ENCODE measurements around the gene ASAP2. TPM values are rescaled to one million over a fixed set of nuclear protein-coding genes. Genes with fewer than 3 reads are reported as not detected.

The ASAP2 gene
- total and polyA plus RNA-seq, 9 of the 15 experiments (the other 6 are each of a cell fraction or from before 2014, with no cell fraction given): 0.06 to 4.3 (median 3.1) TPM

DNA sequence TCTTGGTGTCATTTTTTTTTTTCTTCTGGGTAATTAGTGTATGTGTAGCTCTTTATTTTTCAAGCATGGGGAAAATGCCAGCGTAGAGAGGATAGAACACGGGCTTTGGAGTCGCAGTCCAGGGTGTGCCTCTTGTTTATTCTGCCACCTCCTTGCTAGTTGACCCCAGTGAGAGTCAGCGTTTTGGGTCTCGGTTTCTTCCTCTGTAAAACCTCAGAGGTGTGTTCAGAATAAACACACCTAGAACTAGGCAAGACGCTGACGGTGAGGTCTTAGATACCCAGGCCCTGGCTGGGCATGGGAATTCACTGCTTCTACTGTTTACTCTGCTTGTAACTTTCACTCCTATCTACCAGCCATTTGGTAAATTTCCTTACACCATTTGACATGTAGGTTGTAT lies 41.8 kb downstream of the ASAP2 start:
- intact Hi-C loops (cut with micrococcal nuclease): no loop called here
- no peak overlapping the region for H3K4me3 ChIP-seq
- ATAC-seq (no peak), FAIRE-seq (no peak), DNase-seq (ENCODE audit: extremely low read depth in 1 of 4, low spot score in 3 of 4) (no peak)
- no peak overlapping the region for H3K27ac ChIP-seq (ENCODE audit: extremely low read depth, low read depth, low read length)
- no peak overlapping the region for H3K9ac ChIP-seq (ENCODE audit: insufficient read depth in 1 of 2, low read depth in 2 of 2, low read length in 2 of 2)
- H3K9me1 ChIP-seq (ENCODE audit: control insufficient read depth, insufficient read depth, low read length): no peaks in the 10 kb centered on the region
- no peaks in the 10 kb centered on the region; the same call in 1 of the 2 replicates for H4K20me1 ChIP-seq (replicated peaks; ENCODE audit: control insufficient read depth, insufficient read depth, low read length)
- POLR2A ChIA-PET: interaction anchor here (0.6 to 1.3 kb wide), 2 partner anchors 10 to 17 kb away, joined by 3 to 4 read pairs; no protein-coding TSS in a partner anchor
- no TSS peak for BruUV-seq (replicated peaks)
- H3K4me1 ChIP-seq (replicated peaks in 1 of 2; ENCODE audit: control insufficient read depth in 2 of 2, insufficient read depth in 2 of 2, low read length in 2 of 2): peaks cover 0 to 3% of the 10 kb centered on the region in 2 experiments; a peak in 3 of 5 replicates
- 22% methylated on average over 7 of the region's 7 CpGs for WGBS (ENCODE audit: insufficient coverage, low coverage, missing lambda C conversion rate)
- H3K27me3 ChIP-seq (ENCODE audit: control insufficient read depth in 2 of 2, insufficient read depth in 2 of 2, low read length in 2 of 2): peaks cover 4 to 64% of the 10 kb centered on the region in 2 experiments
- no peak for TF ChIP-seq RAD21 (CRISPR knock-in tag; conservative IDR thresholded peaks at IDR 0.05 in 1 of 2, IDR thresholded peaks at IDR 0.05 in 1 of 2)
- TF ChIP-seq ZNF77 (CRISPR knock-in tag; IDR thresholded peaks at IDR 0.05): no peak
- no peak for TF ChIP-seq FIP1L1 (IDR thresholded peaks at IDR 0.05; ENCODE audit: low read depth, low read length, poor library complexity, severe bottlenecking)
- TF ChIP-seq, protein P1, sequence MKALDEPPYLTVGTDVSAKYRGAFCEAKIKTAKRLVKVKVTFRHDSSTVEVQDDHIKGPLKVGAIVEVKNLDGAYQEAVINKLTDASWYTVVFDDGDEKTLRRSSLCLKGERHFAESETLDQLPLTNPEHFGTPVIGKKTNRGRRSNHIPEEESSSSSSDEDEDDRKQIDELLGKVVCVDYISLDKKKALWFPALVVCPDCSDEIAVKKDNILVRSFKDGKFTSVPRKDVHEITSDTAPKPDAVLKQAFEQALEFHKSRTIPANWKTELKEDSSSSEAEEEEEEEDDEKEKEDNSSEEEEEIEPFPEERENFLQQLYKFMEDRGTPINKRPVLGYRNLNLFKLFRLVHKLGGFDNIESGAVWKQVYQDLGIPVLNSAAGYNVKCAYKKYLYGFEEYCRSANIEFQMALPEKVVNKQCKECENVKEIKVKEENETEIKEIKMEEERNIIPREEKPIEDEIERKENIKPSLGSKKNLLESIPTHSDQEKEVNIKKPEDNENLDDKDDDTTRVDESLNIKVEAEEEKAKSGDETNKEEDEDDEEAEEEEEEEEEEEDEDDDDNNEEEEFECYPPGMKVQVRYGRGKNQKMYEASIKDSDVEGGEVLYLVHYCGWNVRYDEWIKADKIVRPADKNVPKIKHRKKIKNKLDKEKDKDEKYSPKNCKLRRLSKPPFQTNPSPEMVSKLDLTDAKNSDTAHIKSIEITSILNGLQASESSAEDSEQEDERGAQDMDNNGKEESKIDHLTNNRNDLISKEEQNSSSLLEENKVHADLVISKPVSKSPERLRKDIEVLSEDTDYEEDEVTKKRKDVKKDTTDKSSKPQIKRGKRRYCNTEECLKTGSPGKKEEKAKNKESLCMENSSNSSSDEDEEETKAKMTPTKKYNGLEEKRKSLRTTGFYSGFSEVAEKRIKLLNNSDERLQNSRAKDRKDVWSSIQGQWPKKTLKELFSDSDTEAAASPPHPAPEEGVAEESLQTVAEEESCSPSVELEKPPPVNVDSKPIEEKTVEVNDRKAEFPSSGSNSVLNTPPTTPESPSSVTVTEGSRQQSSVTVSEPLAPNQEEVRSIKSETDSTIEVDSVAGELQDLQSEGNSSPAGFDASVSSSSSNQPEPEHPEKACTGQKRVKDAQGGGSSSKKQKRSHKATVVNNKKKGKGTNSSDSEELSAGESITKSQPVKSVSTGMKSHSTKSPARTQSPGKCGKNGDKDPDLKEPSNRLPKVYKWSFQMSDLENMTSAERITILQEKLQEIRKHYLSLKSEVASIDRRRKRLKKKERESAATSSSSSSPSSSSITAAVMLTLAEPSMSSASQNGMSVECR (CRISPR knock-in tag; IDR thresholded peaks at IDR 0.05): no peak
- TF ChIP-seq MEF2A (IDR thresholded peaks at IDR 0.05; ENCODE audit: control insufficient read depth, low read depth, low read length): no peak
- TF ChIP-seq PHB (CRISPR knock-in tag; IDR thresholded peaks at IDR 0.05): no peak
- H3K79me2 ChIP-seq (ENCODE audit: control insufficient read depth, insufficient read depth, low read length): no peaks in the 10 kb centered on the region
- in situ Hi-C loops (cut with MboI): no loop called here
- H3K36me3 ChIP-seq (ENCODE audit: control insufficient read depth, insufficient read depth, low read length): no peaks in the 10 kb centered on the region
- no peak overlapping the region for H3K4me2 ChIP-seq (ENCODE audit: insufficient read depth, low read length)
- no peaks in the 10 kb centered on the region for H3K9me3 ChIP-seq (replicated peaks; ENCODE audit: control insufficient read depth, insufficient read depth, low read depth, low read length)
- no peak overlapping the region for H2AFZ ChIP-seq (ENCODE audit: low read depth, low read length)
- CTCF ChIA-PET (ENCODE audit: low intra/inter-chr PET ratio): no interaction called here
